Large intestine (tissue), 3 donors: Measurements from ENCODE around the gene TUBA4A. TPM values are rescaled to one million over a fixed set of nuclear protein-coding genes. Genes with fewer than 3 reads are reported as not detected.

ENCODE experiments used
- DNase-seq, 2 donors: peaks; one replicate each; pipeline versions ENCODE4 v3.0.0 to v3.0.0-alpha.2; 2013
- H3K27ac ChIP-seq: one replicate; pipeline ENCODE4 v1.5.1; 2013; ENCODE audit warnings: low read length
- H3K27me3 ChIP-seq: 2 replicates; pipeline ENCODE4 v1.6.1; 2013; ENCODE audit warnings: low read length; ENCODE audit not compliant: control insufficient read depth, insufficient read depth
- H3K36me3 ChIP-seq: 2 replicates; pipeline ENCODE4 v1.6.1; 2013; ENCODE audit warnings: low read length; ENCODE audit not compliant: control insufficient read depth, insufficient read depth
- H3K4me1 ChIP-seq: one replicate; pipeline ENCODE4 v1.6.1; 2013; ENCODE audit warnings: low read length; ENCODE audit not compliant: control insufficient read depth, insufficient read depth
- H3K4me3 ChIP-seq: one replicate; pipeline ENCODE4 v1.5.1; 2013; ENCODE audit warnings: low read length
- H3K9me3 ChIP-seq: one replicate; pipeline ENCODE4 v1.6.1; 2013; ENCODE audit warnings: mild to moderate bottlenecking, low read depth, low read length, moderate library complexity; ENCODE audit not compliant: control insufficient read depth
- WGBS: methylation state at CpG from one replicate; pipeline ENCODE4 v1.1.5; 2013; ENCODE audit warnings: low lambda C conversion rate; ENCODE audit not compliant: insufficient coverage; 5-methylcytosine and 5-hydroxymethylcytosine counted together
- polyA plus RNA-seq: library from polyadenylated mRNA; unstranded; fragments of 120-200 nt; gene quantifications from one replicate; pipeline ENCODE4 v1.2.1, GENCODE V29; 2013

The TUBA4A gene
- polyA plus RNA-seq, 1 donor = 25.6 TPM

DNA sequence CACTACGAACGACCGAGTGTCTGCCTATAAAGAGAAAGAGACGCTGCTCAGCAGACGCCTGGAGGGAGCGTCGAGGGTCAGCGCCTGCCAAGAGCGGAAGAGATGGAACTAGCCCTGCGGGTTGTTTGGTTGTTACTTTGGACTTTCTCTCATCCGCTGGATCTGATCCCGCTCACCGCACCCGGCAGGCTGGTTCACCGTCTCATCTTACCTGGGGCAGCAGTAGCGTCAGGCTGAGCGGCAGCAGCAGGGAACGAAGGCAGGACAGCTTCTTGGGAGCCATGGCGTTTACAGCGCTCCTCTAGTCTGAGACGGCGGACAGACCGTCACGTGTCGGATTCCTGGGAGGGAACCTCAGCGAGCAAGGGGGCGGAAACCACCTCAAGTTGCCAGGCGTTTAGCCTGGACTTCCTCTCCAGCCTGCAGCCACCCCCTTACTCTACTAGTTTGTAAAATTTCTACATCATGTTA is 10.4 kb downstream of the TUBA4A start:
- WGBS = no CpG with 5 or more reads among the region's 28 CpGs
- DNase-seq = peak in 1 of 2 donors; percentile 76
- H3K4me1 ChIP-seq = peaks cover 29% of the 10 kb centered on the region
- peak overlapping the region; percentile 19 for H3K27ac ChIP-seq
- H3K9me3 ChIP-seq = no peaks in the 10 kb centered on the region
- peak overlapping the region; percentile 42 for H3K4me3 ChIP-seq
- H3K27me3 ChIP-seq = no peaks in the 10 kb centered on the region
- peaks cover 29% of the 10 kb centered on the region for H3K36me3 ChIP-seq

GRCh38 chr2:219234331-219234730 is 19.4 kb downstream of the TUBA4A start:
- Histone ChIP-seq H3K36me3 (peaks cover 78% of the 10 kb centered on the region), H3K4me3 (no peak overlapping the region), H3K27ac (no peak overlapping the region), H3K9me3 (no peaks in the 10 kb centered on the region), H3K27me3 (no peaks in the 10 kb centered on the region), H3K4me1 (peaks cover 7% of the 10 kb centered on the region)
- WGBS = no CpG with 5 or more reads among the region's 3 CpGs
- DNase-seq = no peak

- peak; percentile 76 to 85 for DNase-seq
- no peaks in the 10 kb centered on the region for H3K27me3 ChIP-seq
- H3K9me3 ChIP-seq = no peaks in the 10 kb centered on the region
- H3K27ac ChIP-seq = peak overlapping the region; percentile 98
- peak overlapping the region; percentile 99 for H3K4me3 ChIP-seq
- peaks cover 17% of the 10 kb centered on the region for H3K4me1 ChIP-seq
- WGBS = 0% methylated on average over 2 of the region's 24 CpGs
- peaks cover 47% of the 10 kb centered on the region for H3K36me3 ChIP-seq
Observed at GRCh38 chr2:219230059-219230540, 23.6 kb downstream of the TUBA4A start.

DNA sequence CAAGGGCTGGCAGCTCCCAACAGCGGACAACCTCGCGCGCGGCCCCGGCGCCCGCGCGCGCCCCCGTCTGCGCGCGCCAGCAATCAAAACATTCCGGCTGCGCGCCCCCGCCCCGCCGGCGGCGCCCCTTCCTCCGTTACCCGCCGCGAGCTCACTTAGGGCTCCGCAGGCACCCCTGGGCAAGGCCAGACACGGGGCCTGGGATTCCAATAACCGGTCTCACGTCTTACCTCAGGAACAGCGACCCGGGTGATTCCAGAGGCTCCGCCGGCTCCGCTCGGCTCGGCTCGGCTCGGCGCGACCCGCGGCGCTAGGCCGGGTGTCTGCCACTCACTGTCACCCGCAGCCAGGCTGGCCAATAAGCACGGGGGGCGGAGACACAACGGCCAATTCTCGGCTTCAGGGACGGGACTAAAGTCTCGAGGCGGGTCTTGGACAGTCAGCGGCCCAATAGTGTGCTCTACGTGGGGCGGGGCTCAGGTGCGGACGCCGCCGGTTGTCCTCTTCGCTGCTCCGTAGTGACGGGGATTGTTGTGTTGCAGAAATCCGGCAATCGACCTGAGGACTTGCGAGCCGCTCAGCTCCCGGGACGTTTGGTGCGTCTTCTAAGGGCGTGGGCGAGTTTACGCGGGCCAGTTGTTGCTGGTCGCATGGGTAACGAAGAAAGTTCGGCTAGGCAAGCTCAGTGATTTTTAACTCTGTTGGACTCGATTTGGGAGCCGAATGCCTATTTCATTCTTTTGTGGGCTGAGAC is 24.2 kb downstream of the TUBA4A start, which contains the start of the genes ANKZF1 and ATG9A:
Gene ANKZF1 (plus strand): TSS at position 502 of the 754 bp plus-strand sequence. CDS start 452 bp downstream, outside the sequence.
Gene ATG9A (minus strand): TSS at position 332 of the 754 bp plus-strand sequence. CDS start 1,612 bp downstream, outside the sequence.
- Histone ChIP-seq H3K27me3 (no peaks in the 10 kb centered on the region), H3K4me3 (peak within 1 kb of the TSS; percentile 99), H3K27ac (peak within 1 kb of the TSS; percentile 98), H3K4me1 (peaks cover 17% of the 10 kb centered on the region), H3K9me3 (no peaks in the 10 kb centered on the region), H3K36me3 (peaks cover 47% of the 10 kb centered on the region)
- WGBS = no CpG with 5 or more reads among the region's 80 CpGs
- DNase-seq = peak; percentile 99

DNA sequence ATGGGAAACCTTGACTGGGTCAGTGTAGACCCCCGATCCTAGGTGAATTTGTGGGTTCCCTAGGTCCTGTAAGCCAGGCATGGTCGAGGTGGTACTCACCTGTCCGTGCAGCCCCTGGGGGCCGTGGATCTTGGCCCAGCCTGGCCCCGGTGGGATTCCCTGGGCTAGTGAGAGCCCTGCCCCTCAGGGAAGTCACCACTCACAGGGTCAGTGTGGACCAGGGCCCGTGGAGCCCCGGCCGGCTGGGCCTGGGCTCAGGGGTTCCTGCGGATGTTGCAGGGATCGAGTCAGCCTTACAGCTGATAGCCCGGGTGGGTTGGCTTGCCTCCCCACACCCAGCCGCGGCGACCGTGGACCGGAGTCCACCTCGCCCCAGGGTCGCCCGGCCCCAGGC is 24.8 kb downstream of the TUBA4A start:
- H3K36me3 ChIP-seq = peaks cover 47% of the 10 kb centered on the region
- H3K4me1 ChIP-seq = peaks cover 17% of the 10 kb centered on the region

GRCh38 chr2:219228041-219228910 is 25.4 kb downstream of the TUBA4A start:
- peak overlapping the region; percentile 98 for H3K27ac ChIP-seq
- DNase-seq = no peak
- peak overlapping the region; percentile 99 for H3K4me3 ChIP-seq
- H3K9me3 ChIP-seq = no peaks in the 10 kb centered on the region
- H3K36me3 ChIP-seq = peaks cover 47% of the 10 kb centered on the region
- no peaks in the 10 kb centered on the region for H3K27me3 ChIP-seq
- H3K4me1 ChIP-seq = peaks cover 17% of the 10 kb centered on the region
- WGBS = no CpG with 5 or more reads among the region's 7 CpGs

More for the DNA sequence above, 24.8 kb downstream of the TUBA4A start:
- no peaks in the 10 kb centered on the region for H3K27me3 ChIP-seq
- no peaks in the 10 kb centered on the region for H3K9me3 ChIP-seq
- no CpG with 5 or more reads among the region's 19 CpGs for WGBS
- H3K27ac ChIP-seq = peak overlapping the region; percentile 98
- no peak for DNase-seq
- peak overlapping the region; percentile 99 for H3K4me3 ChIP-seq

DNA sequence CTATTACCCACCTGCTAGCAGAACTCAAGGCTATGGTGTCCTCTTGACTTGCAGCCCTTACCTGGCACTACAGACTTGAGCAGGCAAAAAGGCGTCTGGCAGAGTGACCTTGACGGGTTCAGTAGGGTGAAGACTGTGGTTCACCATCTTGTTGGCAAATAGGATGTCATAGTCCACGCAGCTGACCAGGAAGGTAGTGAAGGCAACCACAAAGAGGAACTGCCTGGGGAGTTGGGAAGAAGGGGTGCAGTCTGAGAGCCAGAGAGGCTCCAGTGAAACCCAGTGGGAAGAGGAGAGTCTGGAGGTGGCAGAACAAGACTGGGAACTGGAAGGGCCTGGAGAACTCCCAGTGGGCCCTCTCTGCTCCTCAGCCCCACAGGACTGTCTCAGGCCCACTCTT is 28.4 kb downstream of the TUBA4A start:
- H3K27ac ChIP-seq = no peak overlapping the region
- WGBS = no CpG with 5 or more reads among the region's 3 CpGs
- H3K36me3 ChIP-seq = peaks cover 57% of the 10 kb centered on the region
- H3K9me3 ChIP-seq = no peaks in the 10 kb centered on the region
- H3K27me3 ChIP-seq = no peaks in the 10 kb centered on the region
- peaks cover 10% of the 10 kb centered on the region for H3K4me1 ChIP-seq
- no peak overlapping the region for H3K4me3 ChIP-seq
- DNase-seq = no peak

DNA sequence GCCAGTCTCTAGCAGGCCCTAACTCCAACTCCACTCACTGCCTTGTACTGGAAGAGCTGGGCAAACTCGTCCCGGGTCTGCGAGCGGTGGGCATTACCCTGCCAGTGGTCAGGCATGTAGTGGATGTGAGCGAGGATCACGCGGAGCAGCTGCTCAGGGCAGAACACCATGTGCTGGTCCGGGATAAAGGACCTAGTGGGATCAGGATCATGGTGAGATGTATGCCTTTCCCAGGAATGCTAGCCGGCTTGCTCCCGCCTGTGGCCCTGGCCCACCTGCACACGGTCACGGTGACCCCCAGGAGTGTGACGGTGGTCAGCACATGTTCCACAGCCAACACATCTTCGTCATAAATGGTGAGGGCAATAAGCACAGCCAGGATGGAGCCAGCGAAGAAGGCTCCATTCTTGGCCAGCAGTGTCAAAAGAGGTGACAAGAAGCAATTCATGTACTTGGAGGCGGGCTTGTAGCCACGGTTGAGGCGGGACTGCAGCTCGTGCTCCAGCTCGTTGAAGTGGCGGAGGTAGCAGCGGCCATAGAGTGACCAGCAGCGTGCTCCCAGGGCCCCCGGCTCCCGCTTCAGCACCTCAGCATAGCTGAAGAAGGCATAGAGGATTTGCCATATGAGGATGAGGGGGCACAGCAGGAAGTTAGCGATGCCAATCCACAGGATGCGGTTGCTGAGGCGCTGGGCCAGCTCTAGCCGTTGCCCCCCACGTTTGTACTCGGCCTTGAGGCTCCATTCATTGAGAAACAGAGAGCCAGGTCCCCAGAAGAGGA is 29.7 kb downstream of the TUBA4A start:
- WGBS = no CpG with 5 or more reads among the region's 31 CpGs
- peaks cover 19% of the 10 kb centered on the region for H3K4me1 ChIP-seq
- H3K27me3 ChIP-seq = no peaks in the 10 kb centered on the region
- no peaks in the 10 kb centered on the region for H3K9me3 ChIP-seq
- H3K4me3 ChIP-seq = no peak overlapping the region
- no peak overlapping the region for H3K27ac ChIP-seq
- DNase-seq = no peak
- H3K36me3 ChIP-seq = peaks cover 64% of the 10 kb centered on the region

DNA sequence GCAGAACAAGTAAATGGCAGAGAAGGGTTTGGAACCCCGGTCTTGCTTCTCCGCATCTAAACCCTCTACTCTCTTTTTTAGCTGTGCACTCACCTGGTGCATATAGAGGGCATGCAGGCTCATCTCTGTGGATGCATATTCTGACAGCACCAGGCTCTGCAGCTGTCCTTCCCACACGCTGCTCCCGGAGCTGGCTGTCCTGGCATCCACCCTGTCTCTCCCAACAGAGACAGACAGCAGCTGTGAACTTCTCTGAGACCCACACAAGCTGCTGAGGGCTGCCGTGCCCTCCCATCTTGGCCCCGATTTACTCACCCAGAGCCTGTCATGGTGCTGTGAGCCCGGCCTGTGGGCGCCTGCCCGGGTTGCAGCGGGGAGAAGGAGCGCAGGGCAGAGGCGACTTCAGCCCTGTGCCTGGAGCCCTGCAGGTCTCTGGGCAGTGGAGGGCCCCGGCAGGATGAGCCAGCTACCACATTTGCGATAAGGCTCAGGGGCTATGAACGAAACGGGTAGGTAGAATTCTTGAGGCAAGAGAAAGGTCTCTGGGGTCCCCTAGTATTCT is 31.7 kb downstream of the TUBA4A start:
- Histone ChIP-seq H3K4me1 (peaks cover 16% of the 10 kb centered on the region), H3K36me3 (peaks cover 64% of the 10 kb centered on the region), H3K27me3 (no peaks in the 10 kb centered on the region), H3K9me3 (no peaks in the 10 kb centered on the region), H3K4me3 (no peak overlapping the region), H3K27ac (no peak overlapping the region)
- WGBS = no CpG with 5 or more reads among the region's 16 CpGs
- no peak for DNase-seq
